ENCODE data around the gene RRM2. TPM values are rescaled to one million over a fixed set of nuclear protein-coding genes. Genes with fewer than 3 reads are reported as not detected.
"Not testable (repeated sequence)": the region's sequence is repeated elsewhere in the genome, so short reads cannot be mapped to it uniquely, and the experiment has no call there.

Gene RRM2
- total RNA-seq, 2 experiments from 2014 or later, result 444 to 468 TPM

DNA sequence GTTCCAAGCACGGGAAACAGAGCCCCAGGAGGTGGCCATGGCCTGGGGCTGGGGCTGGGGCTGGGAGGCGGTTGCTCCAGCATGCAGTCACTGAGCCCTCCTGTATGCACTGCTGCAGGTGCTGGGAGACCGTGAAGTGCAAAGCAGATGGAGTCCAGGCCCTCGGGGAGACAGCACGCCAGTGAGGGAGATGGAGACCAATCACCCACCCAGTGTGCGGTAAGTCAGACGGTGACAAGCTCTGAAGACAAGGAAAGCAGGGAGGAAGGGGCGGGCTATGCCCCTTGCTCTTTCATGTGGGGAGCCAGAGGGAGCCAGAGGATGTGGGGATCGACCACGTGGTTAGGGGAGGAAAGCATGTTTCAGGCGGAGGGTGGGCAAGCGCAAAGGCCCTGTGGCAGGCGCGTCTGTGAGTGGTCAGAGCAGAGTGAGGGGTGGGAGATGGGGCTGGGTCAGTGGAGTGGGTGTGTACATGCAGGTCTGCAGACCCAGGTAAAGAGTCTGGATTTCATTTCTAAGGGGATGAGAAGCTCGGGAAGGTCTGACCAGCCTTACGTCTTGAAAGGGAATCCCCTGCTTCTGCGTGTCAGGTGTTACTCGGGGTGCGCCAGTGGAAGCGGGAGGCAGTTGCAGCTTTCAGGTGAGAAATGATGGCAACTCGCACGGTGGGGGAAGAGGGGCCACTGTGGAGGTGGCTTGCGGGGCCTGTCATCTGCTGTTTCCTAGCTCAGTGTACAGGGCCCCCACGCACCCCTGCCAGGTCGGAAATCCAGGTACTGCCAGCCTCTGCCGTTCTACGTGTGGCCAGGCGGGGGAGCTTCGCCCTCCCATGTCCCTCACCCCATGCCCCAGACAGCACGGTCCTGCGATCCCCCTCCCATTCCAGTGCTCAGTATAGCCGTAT is 19.4 kb downstream of the RRM2 start:
- ChIA-PET CTCF (interaction anchor here (1.1 to 2.6 kb wide), 4 partner anchors 18 to 293 kb away, joined by 3 to 15 read pairs (median 8); no protein-coding TSS in a partner anchor), POLR2A (interaction anchor here (1.3 kb wide), 1 partner anchor 293 kb away, joined by 10 read pairs; no protein-coding TSS in a partner anchor)

GRCh38 chr2:10142640-10142965 is 20.1 kb downstream of the RRM2 start:
- ChIA-PET CTCF (interaction anchor here (1.1 to 2.6 kb wide), 4 partner anchors 19 to 293 kb away, joined by 3 to 15 read pairs (median 8); no protein-coding TSS in a partner anchor), POLR2A (interaction anchor here (1.2 to 1.3 kb wide), 2 partner anchors 290 to 292 kb away, joined by 3 to 10 read pairs; no protein-coding TSS in a partner anchor)

- ChIA-PET POLR2A (no interaction called here), CTCF (interaction anchor here (0.9 kb wide), 1 partner anchor 290 kb away, joined by 4 read pairs; no protein-coding TSS in a partner anchor)
These were observed 22.4 kb downstream of the RRM2 start for GRCh38 chr2:10144771-10145518.

DNA sequence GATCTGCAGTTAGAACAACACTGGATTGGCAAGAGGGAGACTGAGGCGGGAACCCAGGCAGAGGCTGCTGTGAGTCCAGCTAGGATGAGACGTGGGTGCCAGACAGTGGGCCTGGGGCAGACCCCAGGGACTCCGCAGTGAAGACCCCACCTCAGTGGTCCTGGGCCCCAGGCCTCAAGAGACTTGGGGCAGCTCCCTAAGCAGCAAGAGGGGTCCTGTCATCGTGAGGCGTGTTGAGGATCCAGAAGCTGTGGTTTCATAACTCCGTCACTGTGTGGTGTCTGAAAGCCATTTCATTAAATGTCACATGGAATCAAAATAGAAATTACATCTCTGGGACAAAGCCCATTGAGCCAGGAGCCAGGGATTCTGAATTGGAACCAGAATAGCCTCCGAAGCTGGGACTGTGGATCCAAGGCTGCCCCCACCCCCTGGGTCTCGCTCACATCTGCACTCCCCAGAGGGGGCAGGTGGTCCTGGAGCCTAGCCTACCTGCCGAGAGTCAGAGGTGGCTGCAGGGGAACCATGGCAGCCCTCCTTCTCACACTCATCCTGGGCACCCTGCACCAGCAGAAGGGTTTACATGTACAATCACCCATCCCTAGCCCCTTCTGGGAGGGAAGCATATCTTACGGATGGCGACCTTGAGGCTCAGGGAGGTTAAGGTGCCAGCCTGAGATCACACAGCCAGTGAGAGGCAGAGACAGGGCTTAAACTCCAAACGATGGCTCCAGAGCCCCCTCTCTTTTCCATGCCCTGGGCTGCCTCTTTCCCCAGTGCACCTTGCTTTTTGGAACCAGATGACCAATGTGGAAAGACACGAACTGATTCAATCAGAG is 23.2 kb downstream of the RRM2 start:
- ChIA-PET CTCF (no interaction called here), POLR2A (no interaction called here)

DNA sequence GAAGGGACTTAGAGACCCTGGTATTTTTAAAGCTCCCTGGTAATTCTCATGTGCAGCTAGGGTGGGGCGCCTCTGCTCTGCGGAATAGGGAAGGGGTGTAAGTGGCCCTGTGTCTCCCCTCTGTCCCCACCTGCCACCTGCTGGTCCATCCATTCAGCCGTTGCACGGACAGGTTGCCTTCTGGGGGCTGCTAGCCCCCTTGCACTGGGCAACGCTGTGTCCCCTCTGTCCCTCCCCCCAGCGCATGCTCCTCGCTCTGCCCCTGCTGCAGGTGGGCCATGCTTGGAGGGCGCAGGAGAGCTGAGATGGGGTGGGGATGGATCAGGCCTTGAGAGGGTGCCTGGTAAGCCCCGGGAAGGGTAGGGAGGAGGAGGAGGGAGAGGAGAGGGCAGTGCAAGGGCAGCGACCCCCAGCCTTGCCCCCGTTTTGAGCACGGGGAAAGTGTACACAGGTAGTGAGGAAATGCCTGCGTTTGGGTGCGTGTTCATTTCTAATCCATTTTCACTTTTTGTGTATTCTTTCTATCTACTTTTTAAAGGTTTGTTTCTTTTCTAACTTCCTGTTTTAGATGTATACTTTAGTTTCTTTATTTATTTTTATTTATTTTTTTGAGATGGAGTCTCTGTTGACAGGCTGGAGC is 23.9 kb downstream of the RRM2 start:
- ChIA-PET CTCF (no interaction called here), POLR2A (no interaction called here)

- POLR2A ChIA-PET, CTCF ChIA-PET: not testable (repeated sequence)
These were observed 24.6 kb downstream of the RRM2 start for GRCh38 chr2:10147050-10147660.

DNA sequence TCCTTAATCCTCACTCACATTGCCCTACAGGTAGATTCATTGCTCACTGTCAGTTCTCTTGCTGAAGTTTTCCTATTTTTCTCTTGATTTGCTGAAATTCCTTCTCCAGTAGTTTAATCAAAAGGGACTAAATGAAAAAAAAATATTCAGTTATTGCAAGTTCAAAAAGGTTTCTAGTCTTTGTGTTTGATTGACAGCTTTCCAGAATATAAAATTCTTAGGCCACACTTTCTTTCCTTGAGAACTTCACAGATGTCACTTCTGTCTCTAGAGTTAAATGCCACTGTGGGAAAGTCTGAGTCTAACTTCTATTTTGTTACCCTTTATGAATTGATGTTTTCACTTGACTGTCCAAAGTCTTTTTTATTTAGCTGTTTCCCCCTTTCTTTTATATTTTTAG is 25.7 kb downstream of the RRM2 start:
- POLR2A ChIA-PET, result interaction anchor here (0.6 kb wide), 1 partner anchor 60 kb away, joined by 4 read pairs; no protein-coding TSS in a partner anchor
- CTCF ChIA-PET, result no interaction called here

GRCh38 chr2:10149635-10150034 is 27.1 kb downstream of the RRM2 start:
- ChIA-PET CTCF (no interaction called here), POLR2A (interaction anchor here (0.6 kb wide), 1 partner anchor 131 kb away, joined by 4 read pairs; no protein-coding TSS in a partner anchor)

DNA sequence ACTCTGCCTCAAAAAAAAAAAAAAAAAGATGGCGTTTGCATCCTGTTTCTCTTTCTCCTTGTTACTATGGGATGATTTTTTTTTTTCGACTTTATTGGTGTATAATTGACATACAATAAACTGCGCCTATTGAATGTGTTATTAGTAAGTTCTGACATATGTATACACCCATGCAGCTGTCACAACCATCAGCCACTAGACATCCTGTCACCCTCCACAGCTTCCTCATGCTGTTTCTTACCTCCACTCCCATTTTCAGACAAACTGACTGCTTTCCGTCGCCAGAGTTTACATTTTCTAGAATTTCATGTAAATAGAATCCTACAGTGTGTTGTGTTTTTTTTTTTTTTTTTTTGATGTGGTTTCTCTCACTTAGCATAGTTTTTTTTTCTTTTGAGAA is 27.9 kb downstream of the RRM2 start:
- POLR2A ChIA-PET, result interaction anchor here (0.6 to 0.7 kb wide), 2 partner anchors 130 to 504 kb away, joined by 4 read pairs; no protein-coding TSS in a partner anchor
- CTCF ChIA-PET, result interaction anchor here (0.6 kb wide), 1 partner anchor 396 kb away, joined by 3 read pairs; no protein-coding TSS in a partner anchor

GRCh38 chr2:10151462-10151861 is 28.9 kb downstream of the RRM2 start:
- POLR2A ChIA-PET, result no interaction called here
- CTCF ChIA-PET, result no interaction called here

GRCh38 chr2:10157293-10157692 is 34.8 kb downstream of the RRM2 start:
- ChIA-PET CTCF (interaction anchor here (1.2 to 2.7 kb wide), 2 partner anchors 10 to 278 kb away, joined by 3 to 7 read pairs; no protein-coding TSS in a partner anchor), POLR2A (no interaction called here)

DNA sequence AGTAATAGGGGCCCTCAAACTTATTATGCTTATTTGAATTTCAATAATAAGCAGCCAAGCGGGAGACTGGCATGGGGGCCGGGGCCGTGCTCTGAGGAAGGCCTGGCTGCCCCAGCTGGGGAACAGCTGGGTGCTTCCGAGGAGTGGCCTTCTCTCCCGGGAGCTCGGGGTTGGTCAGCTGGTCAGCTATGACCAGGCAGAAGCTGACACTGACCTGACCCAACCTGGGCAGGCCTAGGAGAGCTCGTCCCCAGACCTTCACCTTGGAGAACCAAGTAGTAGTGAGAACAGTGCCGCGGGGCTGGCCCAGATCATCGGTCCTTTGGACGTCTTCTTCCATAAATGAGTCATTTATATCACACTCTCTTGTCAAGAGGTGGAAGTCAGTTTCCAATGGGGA is 36.1 kb downstream of the RRM2 start:
- ChIA-PET POLR2A (no interaction called here), CTCF (interaction anchor here (0.7 kb wide), 1 partner anchor 91 kb away, joined by 4 read pairs; no protein-coding TSS in a partner anchor)

GRCh38 chr2:10159086-10159485 is 36.5 kb downstream of the RRM2 start:
- CTCF ChIA-PET, result interaction anchor here (0.7 kb wide), 1 partner anchor 91 kb away, joined by 4 read pairs; no protein-coding TSS in a partner anchor
- POLR2A ChIA-PET, result no interaction called here

- ChIA-PET POLR2A (no interaction called here), CTCF (no interaction called here)
These were observed 37.1 kb downstream of the RRM2 start for GRCh38 chr2:10159581-10160131.

- ChIA-PET CTCF (no interaction called here), POLR2A (no interaction called here)
These were observed 37.8 kb downstream of the RRM2 start for GRCh38 chr2:10160203-10160955.

- ChIA-PET POLR2A (no interaction called here), CTCF (no interaction called here)
These were observed 38.8 kb downstream of the RRM2 start for GRCh38 chr2:10161206-10161931.

DNA sequence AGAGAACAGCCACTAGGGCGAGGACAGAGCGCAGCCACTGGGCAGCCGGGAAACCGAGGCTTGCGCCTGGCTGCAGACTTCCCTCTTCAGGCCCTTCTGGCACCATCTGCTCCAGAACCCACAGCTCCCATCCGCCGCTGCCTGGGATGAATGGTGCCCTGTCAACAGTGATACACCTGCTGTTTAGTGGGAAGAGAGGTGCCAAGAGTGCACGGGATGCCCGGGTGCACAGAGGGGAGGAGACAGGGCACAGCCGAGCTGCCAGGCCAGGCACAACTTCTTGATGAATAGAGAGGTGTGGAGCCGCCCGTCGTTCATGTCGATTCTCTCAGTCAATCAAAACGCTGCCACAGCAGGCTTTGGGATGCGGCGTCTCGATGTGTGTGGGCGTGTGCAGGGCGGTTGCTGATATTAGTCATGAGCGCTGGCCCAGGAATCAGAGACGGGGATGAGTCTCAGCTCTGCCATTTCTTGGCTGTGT is 39.5 kb downstream of the RRM2 start:
- ChIA-PET POLR2A (no interaction called here), CTCF (interaction anchor here (0.6 kb wide), 1 partner anchor 273 kb away, joined by 3 read pairs; no protein-coding TSS in a partner anchor)

Measured in activated CD8-positive, alpha-beta memory T cell treated with anti-CD3 and anti-CD28 coated beads for 36 hours (primary cell).